SK-N-DZ (cell line): ENCODE measurements around the gene MACROD1.

ENCODE experiments used
- DNase-seq: peaks from one replicate; pipeline ENCODE4 v3.0.0-alpha.2; 2015; ENCODE audit warnings: low spot score

MACROD1 gene

DNA sequence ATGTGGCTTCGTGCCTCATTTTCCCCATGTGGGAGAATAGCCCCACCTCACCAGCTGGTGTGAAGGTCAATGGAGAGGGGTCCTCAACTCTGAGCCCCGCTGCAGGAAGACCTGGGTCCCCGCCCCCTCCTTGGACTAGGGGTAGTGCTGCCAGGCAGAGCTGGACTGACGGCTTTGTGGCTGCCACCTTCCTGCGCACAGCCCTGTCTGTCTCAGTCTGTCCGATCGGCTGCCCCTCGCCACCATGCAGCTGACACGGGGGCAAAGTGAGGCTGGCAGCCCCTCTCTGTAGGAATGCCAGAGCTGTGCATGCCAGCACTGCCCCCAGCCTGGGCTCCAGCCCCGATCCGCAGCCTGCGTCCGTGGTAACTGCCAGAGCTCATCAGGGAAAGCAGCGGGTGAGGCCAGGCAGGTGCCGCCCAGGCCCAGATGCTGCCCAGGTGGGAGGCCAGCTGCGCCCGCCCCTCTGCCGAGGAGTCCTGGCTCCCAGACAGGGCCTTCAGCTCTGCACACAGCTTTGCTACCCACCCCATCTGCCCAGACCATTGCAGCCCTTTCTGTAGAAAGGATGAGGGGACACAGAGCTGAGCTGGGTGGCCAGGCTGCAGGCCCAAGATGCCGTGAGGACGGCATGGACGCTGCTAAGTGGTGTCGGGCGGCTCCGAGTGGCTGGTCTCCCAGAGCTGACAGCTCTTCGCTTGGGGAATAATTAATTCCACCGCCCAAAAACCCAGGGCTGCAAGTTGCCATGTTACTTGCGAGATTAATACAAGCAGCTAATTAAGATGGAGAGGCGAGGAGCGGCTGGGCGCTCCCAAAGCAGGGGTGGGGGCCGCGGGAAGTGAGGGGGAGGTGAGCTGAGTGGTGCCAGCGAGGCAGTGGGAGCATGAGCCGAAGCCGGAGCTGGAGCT, 149.7 kb downstream of the MACROD1 start:
- no peak for DNase-seq

DNA sequence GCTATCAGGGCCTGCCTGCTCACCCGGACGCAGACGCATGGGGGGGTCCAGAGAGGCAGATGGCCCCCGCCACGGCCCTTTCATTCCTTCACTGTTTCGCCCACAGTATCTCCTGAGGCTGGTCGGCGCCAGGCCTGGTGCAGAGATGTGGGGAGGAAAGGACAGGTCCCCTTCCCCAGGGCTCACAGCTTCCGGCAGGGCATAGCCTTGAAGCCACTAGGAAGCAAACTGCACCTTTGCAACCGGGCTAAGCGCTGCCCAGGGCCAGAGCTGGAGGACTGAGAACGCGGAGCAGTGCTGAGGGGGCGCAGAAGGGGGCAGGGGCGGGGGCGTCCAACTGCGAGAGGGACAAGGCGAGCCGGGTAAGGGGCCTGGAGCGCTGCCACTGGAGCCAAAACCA, 150.4 kb downstream of the MACROD1 start:
- DNase-seq: no peak

DNA sequence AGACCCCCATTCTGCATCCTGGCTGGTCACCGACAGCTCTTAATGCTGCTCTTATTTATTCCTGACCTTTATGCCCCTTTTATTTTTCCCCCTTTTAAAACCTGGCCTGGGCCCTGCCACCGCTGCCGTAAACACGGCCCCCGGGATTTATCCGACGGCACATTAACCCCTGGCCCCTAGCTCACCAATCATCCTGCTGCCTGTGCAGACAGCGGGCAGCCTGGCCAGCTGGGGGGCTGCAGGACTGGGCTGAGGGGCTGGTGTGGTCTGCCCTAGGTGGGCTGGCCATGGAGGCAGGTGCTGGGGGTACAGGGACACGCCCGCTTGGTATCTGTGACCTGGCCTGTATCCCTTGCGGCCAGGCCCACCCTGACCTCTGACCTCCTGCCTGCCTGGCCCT, 151.6 kb downstream of the MACROD1 start:
- no peak for DNase-seq

DNA sequence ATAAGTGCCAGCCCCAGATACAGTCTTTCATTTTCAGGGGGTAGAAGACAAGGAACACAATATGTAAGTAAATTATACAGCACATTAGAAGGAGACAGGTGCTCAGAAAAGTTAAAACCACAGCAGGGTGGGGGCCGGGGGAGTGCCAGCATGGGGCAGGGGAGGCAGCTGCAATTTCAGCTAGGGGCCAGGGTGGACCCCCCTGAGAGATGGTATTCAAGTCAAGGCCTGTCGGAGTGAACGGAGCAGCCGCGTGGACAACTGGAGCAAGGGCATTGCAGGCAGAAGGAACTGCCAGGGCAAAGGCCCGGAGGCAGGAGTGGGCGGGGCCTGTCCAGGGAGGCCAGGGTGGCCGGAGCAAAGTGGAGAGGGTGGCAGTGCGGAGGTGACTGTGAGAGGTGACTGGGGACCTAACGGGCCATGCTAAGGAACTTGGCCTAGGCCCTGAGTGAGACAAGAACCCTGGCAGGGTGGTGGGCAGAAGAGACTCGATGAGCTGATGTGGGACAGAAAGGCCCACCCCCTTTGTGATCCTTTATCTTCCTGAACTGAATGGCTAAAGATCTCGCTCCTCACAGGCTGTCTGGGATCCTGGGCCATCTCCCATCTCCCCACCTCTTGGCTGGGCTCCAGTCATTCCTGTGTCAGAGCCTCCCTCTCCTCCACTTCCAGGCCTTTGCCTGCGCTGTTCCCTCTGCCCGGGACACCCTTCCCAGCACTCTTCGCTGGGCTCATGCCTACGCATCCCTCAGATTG, 152.6 kb downstream of the MACROD1 start:
- no peak for DNase-seq

DNA sequence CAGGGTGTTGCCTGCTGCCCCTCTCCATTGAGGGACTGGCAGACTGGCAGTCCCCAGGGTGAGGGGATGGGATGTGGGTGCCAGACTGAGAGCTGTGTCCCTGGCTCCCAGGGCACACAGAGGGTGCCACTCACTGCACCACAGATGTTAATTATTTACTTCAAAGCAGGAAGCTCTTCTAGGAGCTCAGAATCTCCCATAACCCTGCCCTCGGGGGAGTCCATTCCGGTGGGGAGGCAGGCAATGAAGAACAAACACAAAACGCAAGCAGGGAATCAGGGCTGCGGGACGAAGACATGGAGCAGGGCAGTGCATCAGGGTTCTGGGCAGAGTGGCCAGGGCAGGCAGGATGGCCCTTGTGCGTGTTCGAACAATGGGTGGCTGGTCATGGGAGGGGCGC, 154.5 kb downstream of the MACROD1 start:
- DNase-seq: no peak

DNA sequence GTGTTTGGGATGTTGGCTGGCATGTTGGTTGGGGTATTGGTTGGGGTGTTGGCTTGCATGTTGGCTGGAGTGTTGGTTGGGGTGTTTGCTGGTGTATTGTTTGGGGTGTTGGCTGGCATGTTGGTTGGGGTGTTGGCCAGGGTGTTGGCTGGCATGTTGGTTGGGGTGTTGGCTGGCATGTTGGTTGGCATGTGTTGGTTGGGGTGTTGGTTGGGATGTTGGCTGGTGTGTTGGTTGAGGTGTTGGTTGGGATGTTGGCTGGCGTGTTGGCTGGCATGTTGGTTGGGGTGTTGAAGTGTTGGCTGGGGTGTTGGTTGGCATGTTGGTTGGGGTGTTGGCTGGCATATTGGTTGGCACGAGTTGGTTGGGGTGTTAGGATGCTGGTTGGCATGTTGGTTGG, 155.1 kb downstream of the MACROD1 start:
- DNase-seq: no peak

DNA sequence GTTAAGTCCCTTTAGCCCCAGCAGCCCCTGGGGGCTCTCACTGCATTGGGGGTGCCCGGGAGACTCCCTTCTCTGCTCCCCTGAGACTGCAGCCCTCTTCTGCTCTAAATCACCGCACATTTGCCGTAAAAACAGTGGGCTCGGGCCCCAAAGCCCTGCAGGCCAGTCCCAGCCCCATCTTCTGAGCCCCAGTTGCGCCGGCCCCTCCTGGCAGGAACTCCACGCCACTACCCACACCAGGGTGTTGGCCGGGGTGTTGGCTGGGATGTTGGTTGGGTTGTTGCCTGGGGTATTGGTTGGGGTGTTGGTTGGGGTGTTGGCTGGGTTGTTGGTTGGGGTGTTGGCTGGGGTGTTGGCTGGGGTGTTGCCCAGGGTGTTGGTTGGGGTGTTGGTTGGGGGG, 156.2 kb downstream of the MACROD1 start:
- no peak for DNase-seq

DNA sequence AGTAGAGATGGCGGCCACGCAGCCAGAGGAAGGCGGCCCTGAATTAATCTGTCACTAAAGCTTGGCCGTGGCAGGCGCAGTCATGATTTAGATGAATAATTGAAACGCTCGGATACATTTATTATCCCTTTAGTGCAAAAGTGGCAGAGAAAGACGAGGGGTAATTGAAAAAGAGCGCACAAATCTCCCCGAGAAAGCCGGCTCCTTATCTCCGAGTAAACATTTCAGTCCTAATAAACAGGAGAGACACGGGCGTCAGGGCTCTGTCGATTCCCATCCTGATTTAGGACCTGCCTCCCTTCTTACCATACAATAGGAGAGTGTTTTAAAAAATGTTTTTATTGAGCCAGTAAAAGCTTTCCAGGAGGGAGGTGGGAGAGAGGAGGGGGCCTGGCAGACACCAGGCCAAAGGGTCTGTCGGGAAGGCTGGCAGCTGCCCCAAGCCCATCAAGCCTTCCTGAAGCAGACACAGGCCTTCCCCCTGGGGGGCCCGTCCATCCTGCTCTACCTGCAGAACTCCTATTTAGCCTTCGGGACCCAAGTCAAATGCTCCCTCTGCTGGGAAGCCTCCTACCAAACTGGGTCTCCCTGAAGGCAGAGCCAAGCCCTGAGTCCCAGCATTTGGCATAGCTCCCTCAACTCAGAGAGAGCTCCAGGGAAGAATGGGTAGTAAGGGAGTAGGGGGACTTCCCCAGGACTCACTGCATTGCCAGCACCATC, 156.8 kb downstream of the MACROD1 start:
- DNase-seq: no peak

DNA sequence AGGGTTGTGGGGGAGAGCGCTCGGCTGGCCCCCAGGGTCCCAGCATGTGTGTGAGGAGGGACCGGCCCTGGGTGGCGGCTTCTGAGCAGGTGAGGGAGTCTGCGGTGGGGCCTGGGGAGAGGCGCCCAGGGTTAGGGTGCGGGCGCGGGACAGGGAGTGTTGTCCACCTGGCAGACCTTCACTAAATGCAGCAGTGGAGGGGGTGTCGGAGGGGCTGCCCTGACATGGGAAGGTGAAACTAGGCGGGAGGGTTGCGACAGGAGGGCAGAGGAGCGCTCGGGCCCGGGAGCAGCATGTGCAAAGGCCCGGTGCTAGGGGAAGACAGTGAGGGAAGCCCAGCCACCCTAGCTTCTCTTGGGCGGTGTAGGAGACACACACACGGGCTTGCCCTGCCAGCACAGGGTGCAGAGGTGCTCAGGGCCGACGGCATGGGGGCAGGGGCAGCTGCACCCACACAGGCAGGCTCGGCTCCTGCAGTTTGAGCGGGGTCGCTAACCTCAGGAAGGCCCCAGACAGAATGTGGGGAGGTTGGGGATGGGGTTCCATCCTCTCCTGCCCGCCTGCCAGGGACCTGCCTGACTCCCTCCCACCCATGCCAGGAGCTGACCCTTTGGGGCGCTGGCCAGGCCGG, 157.5 kb downstream of the MACROD1 start:
- no peak for DNase-seq

DNA sequence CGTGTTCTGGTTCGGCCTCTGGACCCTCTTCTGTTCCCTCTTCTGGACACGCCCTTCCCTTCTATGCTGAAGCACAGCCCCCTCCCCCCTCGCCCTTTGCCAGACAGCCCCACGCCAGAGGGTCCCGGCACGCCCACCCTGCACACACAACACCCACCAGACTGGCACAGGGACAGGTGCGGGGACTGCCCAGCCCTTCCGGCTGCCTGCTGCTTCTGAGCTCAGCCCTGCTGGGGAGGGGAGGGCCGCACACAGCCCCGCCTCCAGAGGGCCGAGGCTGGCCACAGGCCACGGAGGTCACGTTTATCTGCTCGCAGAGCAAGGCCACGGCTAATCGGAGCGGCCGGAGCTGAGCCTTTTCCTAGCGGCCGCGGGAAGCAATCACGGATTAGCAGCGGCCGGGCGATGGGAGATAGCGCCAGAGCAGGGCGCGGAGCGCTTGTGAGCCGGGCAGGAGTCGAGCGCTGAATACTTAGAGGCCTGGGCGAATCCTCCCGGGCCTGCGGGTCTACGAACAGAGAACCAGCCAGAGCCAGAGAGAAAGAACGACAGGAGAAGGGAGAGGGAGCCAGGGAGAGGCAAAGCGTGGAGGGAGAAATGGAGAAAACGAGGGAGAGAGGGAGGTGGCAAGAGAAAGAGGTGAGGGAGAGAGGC, 158.2 kb downstream of the MACROD1 start:
- DNase-seq: peak; percentile 69

DNA sequence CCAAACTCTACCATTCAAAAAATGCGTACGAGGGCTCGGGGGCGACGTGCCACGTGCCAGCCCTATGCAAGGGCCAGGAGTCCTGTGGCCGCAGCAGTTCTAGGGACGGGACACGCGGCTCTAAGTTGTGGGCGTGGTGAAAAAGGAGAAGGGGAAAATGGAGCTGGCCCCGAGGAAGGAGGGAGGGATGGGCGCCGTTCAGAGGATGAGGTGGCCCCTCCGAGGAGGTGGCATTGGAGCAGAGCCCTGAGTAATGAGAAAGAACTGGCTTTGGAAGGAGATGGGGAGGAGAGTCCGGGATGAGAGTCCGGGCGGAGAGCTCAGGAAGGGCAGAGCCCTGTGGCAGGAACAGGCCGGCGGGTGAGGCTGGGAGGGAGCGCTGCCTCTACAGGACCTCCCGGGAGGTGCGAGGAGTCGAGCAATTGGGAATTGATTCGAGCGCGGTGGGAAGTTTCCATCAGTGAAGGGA, 158.7 kb downstream of the MACROD1 start:
- no peak for DNase-seq

DNA sequence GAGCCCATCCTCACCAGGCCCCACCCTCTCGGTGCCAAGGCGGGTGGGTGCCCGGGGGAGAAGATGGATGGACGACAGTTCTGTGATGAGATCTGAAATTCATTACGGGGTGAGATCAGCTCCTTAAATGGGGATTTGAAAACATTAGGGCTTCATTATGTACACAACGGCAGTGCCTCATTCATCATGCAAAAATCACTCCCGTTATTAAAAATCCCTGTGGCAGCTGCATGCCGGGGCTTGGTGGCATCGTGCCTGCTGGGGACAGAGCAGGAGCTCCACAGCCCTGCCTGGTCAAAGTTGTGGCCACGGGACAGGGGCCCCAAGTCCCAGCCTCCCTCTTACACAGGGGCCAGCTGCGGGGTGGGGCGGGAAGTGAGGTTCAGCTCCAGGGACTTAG, 159.5 kb downstream of the MACROD1 start:
- DNase-seq: no peak

DNA sequence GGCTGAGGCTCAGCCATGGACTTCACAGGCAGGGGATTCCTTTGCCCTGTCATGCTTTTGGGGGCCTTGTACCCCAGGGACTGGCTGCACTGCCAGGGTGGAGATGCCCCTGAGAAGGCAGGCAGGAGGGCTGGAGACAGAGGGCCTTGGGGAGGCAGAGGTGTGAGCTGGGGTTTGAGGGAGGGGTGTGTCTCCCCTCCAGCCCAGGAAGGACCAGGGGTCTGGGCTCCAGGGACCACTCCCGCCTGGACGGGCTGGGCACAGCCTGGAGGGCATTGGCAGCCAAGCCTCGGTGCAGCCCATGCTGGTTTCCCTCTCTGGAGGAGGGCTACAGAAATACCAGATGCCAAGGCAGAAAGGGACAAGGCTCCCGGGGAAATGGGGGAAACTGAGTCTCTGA, 160.2 kb downstream of the MACROD1 start:
- DNase-seq: no peak

DNA sequence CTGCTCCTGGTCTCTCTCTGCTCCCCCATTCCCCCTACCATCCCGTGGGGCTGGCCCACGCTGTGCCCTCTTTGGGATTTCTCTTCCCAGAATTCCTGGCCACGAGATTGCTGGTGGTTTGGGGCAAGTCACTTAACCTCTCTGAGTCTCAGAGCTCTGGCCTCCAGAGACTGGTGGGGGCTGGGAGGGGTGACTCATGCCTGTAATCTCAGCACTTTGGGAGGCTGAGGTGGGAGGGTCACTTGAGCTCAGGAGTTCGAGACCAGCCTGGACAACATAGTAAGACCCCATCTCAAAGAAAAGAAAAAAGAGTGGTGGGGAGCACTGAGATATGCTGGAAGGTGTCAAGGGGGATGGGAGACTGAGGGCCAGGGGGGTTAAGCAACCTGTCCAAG, 161.3 kb downstream of the MACROD1 start:
- no peak for DNase-seq

DNA sequence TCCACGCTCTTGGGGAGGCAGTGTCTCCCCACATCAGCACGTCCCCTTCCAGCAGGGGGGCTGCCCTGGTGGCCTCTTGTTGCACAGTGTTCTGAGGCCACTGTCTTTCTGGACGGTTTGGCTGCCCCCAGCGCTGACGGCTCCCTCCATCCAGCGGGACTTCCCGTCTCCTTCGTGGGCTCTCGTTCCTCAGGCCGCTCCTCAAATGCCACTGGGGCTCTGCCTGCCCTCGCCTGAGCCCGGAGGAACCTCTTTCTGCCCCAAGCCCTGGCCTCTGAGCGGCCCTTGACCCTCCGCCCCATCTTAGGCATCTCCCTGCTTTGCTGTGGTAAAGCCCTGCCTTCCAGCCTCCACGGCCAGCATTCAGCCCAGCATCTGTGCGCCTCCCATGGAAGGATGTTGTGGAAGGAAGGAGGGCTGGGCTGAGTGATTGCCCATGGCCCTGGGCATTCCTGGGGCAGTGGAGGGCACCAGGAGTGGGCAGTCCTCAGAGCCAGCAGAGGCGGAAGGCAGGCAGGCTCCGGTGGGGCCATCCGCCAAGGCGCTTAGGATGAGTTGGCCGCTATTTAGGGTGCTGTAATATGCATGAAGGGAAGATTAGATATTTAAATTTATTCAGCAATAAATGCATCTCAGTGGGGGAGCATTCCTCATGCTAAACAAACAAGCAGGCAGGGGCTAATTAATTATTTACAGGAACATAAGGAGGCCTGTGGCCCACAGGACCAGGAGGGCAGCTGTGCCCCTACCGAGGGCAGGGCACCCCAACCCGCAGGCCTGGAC, 161.9 kb downstream of the MACROD1 start:
- DNase-seq: no peak

DNA sequence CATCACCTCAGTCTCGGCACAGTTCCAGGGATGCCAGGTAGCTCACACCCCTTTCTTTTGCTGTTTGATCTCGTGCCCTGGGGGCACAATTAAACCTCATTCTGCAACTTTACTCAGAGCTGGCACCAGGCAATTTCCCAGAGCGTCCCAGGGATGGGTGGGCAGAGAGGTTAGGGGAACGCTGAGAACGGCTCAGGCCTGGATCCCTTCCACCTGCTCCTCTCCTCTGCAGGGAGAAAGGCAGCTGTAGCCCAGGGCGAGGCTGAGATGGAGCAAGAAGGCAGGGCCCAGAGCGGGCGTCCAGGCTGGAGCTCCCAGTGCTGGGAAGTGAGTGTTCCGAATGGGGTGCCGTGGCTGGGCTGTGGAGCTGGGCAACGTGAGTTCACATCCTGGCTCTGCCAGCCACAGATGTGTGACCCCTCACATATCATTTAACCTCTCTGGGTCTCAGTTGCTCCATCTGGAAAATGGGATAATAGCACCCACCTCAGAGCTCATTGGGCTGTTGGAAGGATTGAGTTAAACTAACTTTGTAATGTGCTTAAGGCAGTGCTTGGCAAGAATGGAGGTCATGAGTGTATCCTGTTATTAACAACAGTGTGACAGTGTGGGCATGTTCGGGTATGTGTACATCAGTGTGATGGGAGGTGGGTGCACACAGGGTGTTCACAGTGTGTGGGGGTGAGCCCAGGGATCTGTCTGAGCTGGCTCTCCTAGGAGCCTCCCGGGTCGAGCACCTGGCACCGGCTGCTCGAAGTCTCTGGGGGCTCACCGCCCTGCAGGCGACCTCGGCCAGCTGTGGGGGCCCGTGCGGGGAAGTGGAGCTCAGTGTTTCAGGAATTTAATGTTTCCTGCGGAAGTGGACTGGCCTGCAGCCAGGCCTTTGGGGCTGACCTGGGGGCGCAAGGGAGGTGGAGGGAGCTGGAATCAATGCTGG, 164.2 kb downstream of the MACROD1 start:
- no peak for DNase-seq

DNA sequence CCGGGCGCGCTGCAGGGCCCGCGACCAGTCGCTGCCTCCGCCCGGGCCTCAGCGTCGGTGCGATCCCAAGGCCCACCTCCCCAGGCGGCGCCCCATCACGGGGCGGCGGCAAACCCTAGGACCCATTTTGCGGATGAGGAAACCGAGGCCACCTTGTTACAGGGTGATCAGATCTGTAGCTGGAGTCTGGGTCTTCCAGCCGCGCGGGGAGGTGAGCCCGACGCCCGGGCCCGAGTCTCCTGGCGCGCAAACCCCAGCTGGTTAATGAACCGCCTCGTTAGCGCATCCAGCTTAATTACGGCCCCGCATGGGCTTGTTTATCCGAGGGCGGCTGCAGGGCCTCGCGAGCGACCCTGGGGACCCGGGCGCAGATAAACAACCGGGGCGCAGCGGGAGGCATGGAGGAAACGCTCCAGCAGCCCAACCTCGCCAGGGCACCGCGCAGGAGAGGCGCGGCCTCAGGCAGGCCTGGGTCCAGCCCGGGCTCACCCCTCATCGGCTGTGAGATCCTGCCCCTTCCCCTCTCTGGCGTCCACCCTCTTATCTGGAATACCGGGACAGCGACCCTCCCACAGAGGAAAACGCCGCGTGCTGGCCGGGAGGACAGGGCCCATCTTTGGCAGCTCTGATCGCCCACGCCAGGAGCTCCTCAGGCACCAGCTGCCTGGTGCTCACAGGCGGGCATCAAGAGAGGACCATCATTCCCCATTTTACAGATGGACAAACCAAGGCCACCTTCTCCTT, 165.0 kb downstream of the MACROD1 start:
- DNase-seq: no peak

DNA sequence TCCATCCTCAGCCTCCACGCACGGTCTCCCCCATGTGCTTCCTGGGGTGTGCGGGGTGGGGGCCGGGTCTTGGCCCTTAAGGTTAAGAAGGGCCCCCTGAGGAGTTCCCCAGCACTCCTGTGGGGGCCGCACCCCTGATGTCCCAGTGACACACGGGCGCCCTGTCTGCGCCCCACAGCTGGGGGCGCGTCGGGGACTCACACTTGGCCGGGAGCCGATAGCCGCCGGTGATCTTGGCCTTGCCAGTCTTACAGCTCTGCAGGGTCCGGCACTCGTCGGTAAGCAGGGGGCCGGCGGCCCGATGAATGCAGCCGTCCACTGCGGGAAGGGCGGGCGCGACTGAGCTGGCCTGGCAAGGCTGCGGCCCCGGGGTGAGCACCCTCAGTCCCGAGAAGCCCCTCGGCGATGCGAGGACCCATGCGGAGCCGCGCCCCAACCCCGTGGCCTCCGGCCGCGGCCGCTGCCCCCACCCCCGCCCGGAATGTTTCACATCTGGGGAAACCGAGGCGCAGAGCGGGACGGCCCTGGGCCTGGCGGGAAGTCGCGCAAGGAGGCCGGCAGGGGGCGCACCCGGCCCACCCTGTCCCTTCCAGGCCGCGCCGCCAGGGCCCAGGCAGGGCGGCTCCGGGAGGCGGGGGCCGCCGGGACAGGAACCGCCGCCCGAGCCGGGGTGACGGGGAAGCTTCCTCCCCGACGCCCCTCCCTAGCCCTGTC, 165.7 kb downstream of the MACROD1 start:
- DNase-seq: no peak
